GM18508 (cell line): ENCODE results near the gene CEACAM19.
"Not testable (repeated sequence)": the region's sequence is repeated elsewhere in the genome, so short reads cannot be mapped to it uniquely, and the experiment has no call there.

Experiments
- ATAC-seq: cut with Tn5 transposase; IDR thresholded peaks from one replicate; pipeline ENCODE4 v1.9.1; 2021; ENCODE audit warnings: moderate number of reproducible peaks; ENCODE audit not compliant: insufficient read depth, unreplicated experiment

Gene CEACAM19

GRCh38 chr19:44670027-44670426 lies 1.3 kb upstream of the CEACAM19 start:
- not testable (repeated sequence) for ATAC-seq

- ATAC-seq: no peak
Observed at GRCh38 chr19:44672226-44672625, 944 bp downstream of the CEACAM19 start.

GRCh38 chr19:44673510-44673909 lies 2.2 kb downstream of the CEACAM19 start:
- ATAC-seq: no peak

GRCh38 chr19:44675521-44675920 lies 4.2 kb downstream of the CEACAM19 start:
- no peak for ATAC-seq

- no peak for ATAC-seq
Observed at GRCh38 chr19:44677019-44677811, 5.9 kb downstream of the CEACAM19 start.

- ATAC-seq: no peak
Observed at GRCh38 chr19:44680536-44680935, 9.3 kb downstream of the CEACAM19 start.

- no peak for ATAC-seq
Observed at GRCh38 chr19:44681992-44682790, 10.9 kb downstream of the CEACAM19 start.

- no peak for ATAC-seq
Observed at GRCh38 chr19:44682807-44683206, 11.5 kb downstream of the CEACAM19 start.

GRCh38 chr19:44683434-44684210 lies 12.3 kb downstream of the CEACAM19 start:
- ATAC-seq: no peak

GRCh38 chr19:44684396-44684795 lies 13.1 kb downstream of the CEACAM19 start:
- not testable (repeated sequence) for ATAC-seq

GRCh38 chr19:44684892-44685863 lies 13.9 kb downstream of the CEACAM19 start:
- ATAC-seq: no peak

- no peak for ATAC-seq
Observed at GRCh38 chr19:44685877-44686276, 14.6 kb downstream of the CEACAM19 start.

GRCh38 chr19:44686896-44687295 lies 15.6 kb downstream of the CEACAM19 start:
- no peak for ATAC-seq

- ATAC-seq: no peak
Observed at GRCh38 chr19:44687888-44688287, 16.6 kb downstream of the CEACAM19 start.

- ATAC-seq: no peak
Observed at GRCh38 chr19:44689290-44690130, 18.2 kb downstream of the CEACAM19 start.

GRCh38 chr19:44690131-44690440 lies 18.8 kb downstream of the CEACAM19 start:
- no peak for ATAC-seq

GRCh38 chr19:44692379-44692721 lies 21.1 kb downstream of the CEACAM19 start:
- no peak for ATAC-seq

- ATAC-seq: no peak
Observed at GRCh38 chr19:44694184-44694579, 22.9 kb downstream of the CEACAM19 start.
